Measurements from ENCODE around the gene SLC2A13.
"Not testable (repeated sequence)": the region's sequence is repeated elsewhere in the genome, so short reads cannot be mapped to it uniquely, and the experiment has no call there.

The SLC2A13 gene

DNA sequence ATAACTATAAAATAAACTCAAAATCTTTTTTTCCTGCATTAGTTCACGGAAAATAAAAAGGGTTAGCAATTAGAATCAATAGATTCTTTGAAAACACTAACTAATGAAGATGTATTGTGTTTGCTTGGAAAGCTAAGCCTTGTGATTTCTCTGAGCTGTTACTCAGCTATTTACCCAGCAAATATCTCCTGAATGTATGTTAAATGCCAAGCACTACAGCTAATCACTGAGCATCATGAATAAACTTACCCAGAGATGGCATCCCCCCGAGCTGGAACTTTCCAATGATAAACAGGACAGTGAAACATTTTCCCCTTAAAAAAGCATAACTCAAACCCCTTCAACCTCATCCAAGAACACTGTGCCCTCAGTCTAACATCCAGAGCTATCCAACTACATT lies 71.2 kb downstream of the SLC2A13 start:
- DNase-seq (ENCODE audit: low spot score) = no peak

GRCh38 chr12:40034156-40034555 lies 71.7 kb downstream of the SLC2A13 start:
- DNase-seq (ENCODE audit: low spot score) = no peak

GRCh38 chr12:40033242-40033630 lies 72.6 kb downstream of the SLC2A13 start:
- no peak for DNase-seq (ENCODE audit: low spot score)

DNA sequence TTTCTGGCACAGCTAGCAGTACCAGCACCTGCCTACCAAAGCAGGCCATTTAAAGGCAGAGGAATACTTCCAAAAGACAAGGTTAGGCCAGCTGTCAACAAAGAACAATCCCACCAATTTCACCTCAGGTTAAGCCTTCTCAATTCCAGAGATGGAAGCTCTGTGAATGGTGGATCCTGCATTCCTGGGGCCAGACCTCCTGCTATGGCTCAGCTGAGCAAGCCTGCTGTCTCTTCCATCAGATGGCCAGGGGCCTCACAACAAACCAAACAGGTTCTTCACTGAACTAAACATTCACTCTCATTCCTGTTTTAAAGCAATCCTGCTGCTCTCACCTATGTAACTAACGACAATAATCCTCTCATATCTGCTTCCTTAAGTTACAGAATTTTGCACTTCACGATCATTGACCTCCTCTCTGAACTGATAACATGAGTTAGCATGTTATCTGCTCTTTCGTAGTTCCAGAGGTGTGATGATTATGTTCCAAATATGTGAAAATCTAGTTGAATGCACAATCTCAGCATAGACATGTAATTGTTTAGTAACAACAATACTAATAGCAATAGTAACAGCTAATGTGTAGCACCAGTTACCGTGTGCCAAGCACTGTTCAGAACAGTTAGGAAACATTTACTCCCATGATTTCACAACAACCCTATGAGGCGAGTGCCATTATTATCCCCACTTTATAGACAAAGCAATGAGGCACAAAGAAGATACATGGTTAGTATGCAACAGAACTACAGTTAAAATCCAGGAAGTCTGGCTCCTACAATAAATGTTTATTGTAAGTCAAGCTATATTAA lies 73.2 kb downstream of the SLC2A13 start:
- DNase-seq (ENCODE audit: low spot score) = no peak

- DNase-seq (ENCODE audit: low spot score) = no peak
These were observed 73.9 kb downstream of the SLC2A13 start for GRCh38 chr12:40031965-40032364.

DNA sequence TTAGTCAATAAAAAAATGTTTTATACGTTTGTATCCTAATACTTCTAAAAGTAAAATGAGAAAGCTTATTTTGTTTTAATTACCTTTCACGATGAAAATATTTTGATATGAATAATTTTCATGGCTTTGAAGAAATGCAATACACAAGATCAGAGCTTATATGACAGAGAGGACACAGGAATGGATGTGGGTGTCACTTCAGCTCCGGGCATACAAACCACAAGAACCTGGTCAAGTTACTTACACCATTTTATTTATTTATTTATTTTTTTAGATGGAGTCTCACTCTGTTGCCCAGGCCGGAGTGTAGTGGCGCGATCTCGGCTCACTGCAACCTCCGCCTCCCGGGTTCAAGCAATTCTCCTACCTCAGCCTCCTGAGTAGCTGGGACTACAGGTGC lies 74.9 kb downstream of the SLC2A13 start:
- DNase-seq (ENCODE audit: low spot score) = not testable (repeated sequence)

DNA sequence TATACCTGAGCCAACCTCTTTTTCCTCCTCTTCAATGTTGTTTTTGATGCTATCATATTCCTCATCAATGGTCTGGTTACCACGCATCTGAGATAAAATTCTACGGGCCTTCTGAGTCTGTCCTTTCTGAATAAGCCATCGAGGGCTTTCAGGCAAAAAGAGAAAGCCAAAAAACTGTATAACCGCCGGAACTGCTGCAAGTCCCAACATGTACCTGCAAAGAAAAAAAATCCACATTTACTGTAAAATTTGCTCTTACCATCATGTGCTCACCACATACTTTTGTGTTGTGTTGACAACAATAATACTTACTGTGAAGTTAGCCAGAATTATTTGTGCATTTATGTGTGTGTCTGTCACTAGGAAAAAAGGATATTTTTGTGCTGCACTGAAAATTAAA lies 77.6 kb downstream of the SLC2A13 start:
- DNase-seq (ENCODE audit: low spot score) = no peak

DNA sequence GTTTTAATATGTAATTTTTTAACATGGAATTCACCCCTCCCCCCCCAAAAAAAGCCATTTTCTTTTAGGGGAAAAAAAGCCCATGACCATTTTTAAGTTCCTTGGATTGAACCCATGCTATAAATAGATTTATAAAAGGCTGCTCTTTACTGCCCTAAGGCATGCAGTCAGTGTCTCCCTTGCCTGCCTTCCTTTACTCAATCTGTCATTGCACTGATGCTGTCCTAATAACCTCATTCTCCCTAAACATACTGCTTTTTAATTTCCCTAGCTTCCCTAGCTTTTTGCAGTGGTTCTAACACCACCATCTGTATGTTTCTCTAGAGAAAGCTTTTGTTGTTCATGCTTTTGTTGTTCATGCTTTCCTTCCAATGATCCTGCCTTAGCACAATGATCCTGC lies 83.0 kb downstream of the SLC2A13 start:
- no peak for DNase-seq (ENCODE audit: low spot score)

DNA sequence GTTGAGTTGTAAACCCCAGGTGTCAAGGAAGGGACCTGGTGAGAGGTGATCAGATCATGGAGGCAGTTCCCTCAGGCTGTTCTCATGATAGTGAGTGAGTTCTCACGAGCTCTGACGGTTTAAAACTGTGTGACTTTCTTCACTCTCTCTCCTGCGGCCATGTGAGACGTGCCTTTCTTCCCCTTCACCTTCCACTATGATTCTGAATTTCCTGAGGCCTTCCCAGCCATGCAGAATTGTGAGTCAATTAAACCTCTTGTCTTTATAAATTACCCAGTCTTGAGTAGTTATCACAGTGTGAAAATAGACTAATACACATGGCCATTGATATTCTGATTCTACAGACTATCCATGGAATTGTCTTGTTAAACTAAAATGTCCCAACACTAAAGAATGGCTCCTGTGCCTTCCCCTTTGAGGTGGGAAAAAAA lies 85.6 kb downstream of the SLC2A13 start:
- DNase-seq (ENCODE audit: low spot score) = no peak

DNA sequence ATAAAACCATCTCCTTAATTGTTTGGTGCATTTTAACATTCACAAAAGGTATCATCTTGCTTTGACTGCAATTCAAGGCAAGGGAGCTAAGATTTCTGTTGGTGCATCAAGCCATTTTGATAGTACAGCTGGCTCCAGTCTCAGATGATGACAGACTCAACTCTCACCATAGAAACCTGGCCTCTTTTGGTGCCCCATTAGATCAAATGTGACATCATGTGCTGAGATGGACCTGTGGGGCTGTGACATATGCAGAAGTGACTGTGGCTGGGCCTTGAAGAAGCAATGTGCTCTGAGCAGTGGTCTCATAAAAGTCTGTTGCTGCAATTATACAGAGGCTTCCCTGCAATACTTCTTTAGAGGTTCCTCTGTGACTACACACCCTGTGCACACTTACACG lies 88.4 kb downstream of the SLC2A13 start:
- no peak for DNase-seq (ENCODE audit: low spot score)

DNA sequence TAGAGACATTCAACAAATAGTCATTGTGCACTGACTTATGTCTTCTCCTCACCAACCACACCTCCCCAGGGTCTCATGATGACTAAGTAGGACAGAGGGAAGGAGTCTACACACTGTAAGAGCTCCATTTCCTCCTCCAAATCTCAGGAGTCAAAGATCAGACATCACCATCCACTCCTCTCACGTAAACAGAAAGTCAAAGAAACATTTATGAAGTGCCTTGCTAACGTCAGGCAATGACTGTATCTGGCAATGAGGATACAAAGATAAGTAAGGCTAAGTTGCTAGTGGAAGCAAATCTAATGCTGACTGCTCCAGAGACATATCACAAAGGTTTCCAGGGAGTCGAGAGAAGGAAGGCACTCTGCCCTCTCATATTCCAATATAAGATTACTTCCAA lies 88.9 kb downstream of the SLC2A13 start:
- no peak for DNase-seq (ENCODE audit: low spot score)

DNA sequence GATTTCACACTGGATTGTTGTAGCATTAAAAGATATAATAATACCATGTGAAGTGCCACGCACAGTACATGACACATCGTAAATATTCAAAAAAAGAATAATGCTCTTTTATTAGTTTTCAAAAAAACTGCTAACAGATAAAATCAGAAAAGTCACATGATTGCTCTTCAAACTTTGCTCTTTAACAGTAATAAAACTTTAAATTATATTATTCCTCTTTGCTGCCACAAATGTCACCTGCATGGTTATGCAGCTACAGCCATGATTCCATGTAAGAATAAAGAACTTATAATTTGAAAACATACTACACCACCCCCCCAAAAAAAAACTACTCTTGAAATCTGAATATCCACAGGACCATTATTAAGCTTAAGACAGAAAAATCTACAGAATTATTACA lies 90.0 kb downstream of the SLC2A13 start:
- no peak for DNase-seq (ENCODE audit: low spot score)

GRCh38 chr12:40015345-40015744 lies 90.5 kb downstream of the SLC2A13 start:
- DNase-seq (ENCODE audit: low spot score) = no peak

DNA sequence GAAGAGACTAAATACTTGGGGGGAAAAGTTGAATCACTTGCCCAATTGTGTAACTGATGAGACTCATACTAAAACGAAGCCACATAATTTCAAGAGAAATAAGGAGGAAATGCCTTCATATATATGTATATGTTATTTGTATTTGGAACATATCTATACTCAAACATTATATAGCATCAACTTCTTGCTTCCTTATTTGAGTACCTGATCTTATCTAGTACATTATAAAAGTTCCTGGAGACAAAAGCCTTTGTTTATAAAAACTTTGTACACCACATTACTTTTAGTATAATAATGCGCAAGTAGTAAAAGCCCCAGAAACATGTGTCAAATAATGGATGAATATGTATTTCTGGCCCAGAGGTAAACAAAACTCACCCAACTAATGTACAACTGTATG lies 92.0 kb downstream of the SLC2A13 start:
- DNase-seq (ENCODE audit: low spot score) = no peak

GRCh38 chr12:40013292-40013691 lies 92.6 kb downstream of the SLC2A13 start:
- no peak for DNase-seq (ENCODE audit: low spot score)

DNA sequence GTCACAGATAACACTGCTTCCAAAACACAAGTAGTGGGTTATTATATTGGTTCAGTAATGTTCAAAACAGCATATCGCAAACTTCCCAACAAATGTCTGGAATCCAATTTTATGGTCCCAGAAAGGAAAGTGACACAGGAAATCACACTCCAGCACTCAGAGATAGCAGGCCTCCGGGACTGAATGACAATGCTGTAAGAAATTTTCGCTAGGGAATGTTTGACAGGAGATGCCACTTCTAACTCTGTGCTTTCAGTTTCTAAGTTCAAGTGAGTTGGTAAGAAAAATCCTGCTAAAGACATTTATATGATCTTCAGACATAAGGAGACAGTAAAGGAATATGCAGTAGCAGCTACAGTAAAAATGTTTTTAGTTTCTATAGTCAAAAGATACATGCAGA lies 93.2 kb downstream of the SLC2A13 start:
- DNase-seq (ENCODE audit: low spot score) = no peak

DNA sequence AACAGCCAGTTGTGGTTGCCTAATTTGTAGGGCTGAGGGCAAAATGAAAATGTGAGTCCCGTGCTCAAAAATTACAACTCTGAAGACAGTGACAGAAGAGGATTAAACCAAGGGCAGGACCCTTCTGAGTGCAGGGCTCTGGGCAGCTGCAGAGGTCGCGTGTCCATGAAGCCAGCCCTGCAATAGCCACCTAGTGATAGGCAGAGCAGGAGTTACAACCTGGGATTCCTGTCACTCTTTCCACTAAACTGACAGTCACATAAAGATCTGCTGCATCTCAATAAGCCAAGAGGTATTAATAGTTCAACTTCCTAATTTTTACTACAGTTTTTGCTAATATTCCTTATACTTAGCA lies 94.1 kb downstream of the SLC2A13 start:
- DNase-seq (ENCODE audit: low spot score) = no peak

- peak; percentile 59 for DNase-seq (ENCODE audit: low spot score)
These were observed 94.7 kb downstream of the SLC2A13 start for GRCh38 chr12:40010899-40011774.

GRCh38 chr12:40002178-40003169 lies 103.4 kb downstream of the SLC2A13 start:
- no peak for DNase-seq (ENCODE audit: low spot score)

- no peak for DNase-seq (ENCODE audit: low spot score)
These were observed 104.5 kb downstream of the SLC2A13 start for GRCh38 chr12:40001406-40001805.

GRCh38 chr12:40000884-40001283 lies 105.0 kb downstream of the SLC2A13 start:
- DNase-seq (ENCODE audit: low spot score) = no peak

- no peak for DNase-seq (ENCODE audit: low spot score)
These were observed 112.6 kb downstream of the SLC2A13 start for GRCh38 chr12:39993268-39993667.
